IMR-90 (cell line): ENCODE data around the gene PPM1H. TPM values are rescaled to one million over a fixed set of nuclear protein-coding genes. Genes with fewer than 3 reads are reported as not detected.

ENCODE experiments used
- ATAC-seq: fragments of 200-7000 bp; cut with Tn5 transposase; 2 replicates; pipeline ENCODE4 v1.9.1; 2020; ENCODE audit warnings: low read depth, mild to moderate bottlenecking, moderate library complexity
- BruUV-seq: library from RNA; stranded (reverse); fragments of 400-500 nt; replicated peaks from 2 replicates; lab custom pipeline; 2021; lab: Mats Ljungman, UMichigan
- CTCF ChIA-PET: fragments of 300-600 bp; formaldehyde crosslinking; extraction: SDS; loops from one replicate; lab custom pipeline; 2021; ENCODE audit warnings: antibody characterized with exemption; lab: Yijun Ruan, JAX
- POLR2A ChIA-PET: fragments of 300-600 bp; sonication (Branson Sonifier 250); formaldehyde crosslinking; loops from one replicate; lab custom pipeline; 2022; ENCODE audit warnings: antibody characterized with exemption; ENCODE audit not compliant: unreplicated experiment; lab: Charles Lee
- DNase-seq: peaks from one replicate; pipeline ENCODE4 v3.0.0; 2013
- H2AFZ ChIP-seq: replicated peaks from 2 replicates; pipeline ENCODE3; 2013; ENCODE audit warnings: low read length, mild to moderate bottlenecking; ENCODE audit not compliant: poor library complexity
- H2AK5ac ChIP-seq: 2 replicates; pipeline ENCODE4 v1.6.1; 2013; ENCODE audit warnings: low read depth, low read length, inconsistent platforms
- H2AK9ac ChIP-seq: replicated peaks from 2 replicates; pipeline ENCODE3; 2013; ENCODE audit warnings: mild to moderate bottlenecking, low read depth, low read length, moderate library complexity; ENCODE audit not compliant: poor library complexity
- H2BK120ac ChIP-seq: 2 replicates; pipeline ENCODE4 v1.6.1; 2013; ENCODE audit warnings: low read depth, low read length, inconsistent platforms
- H2BK15ac ChIP-seq: 3 replicates; pipeline ENCODE4 v1.6.1; 2013; ENCODE audit warnings: low read depth, low read length, inconsistent platforms
- H2BK20ac ChIP-seq: 2 replicates; pipeline ENCODE4 v1.6.1; 2013; ENCODE audit warnings: low read depth, mild to moderate bottlenecking, inconsistent platforms, low read length, moderate library complexity
- H2BK5ac ChIP-seq: 2 replicates; pipeline ENCODE4 v1.6.1; 2013; ENCODE audit warnings: mild to moderate bottlenecking, low read depth, low read length, inconsistent platforms; ENCODE audit not compliant: poor library complexity, severe bottlenecking
- H3K14ac ChIP-seq: replicated peaks from 2 replicates; pipeline ENCODE4 v1.6.1; 2013; ENCODE audit warnings: low read depth, low read length, inconsistent platforms
- H3K18ac ChIP-seq: 2 replicates; pipeline ENCODE4 v1.6.1; 2013; ENCODE audit warnings: low read depth, low read length, control low read depth
- H3K23ac ChIP-seq: 2 replicates; pipeline ENCODE4 v1.6.1; 2013; ENCODE audit warnings: low read depth, low read length, inconsistent platforms
- H3K27ac ChIP-seq: 2 replicates; pipeline ENCODE4 v1.5.1; 2013; ENCODE audit warnings: mild to moderate bottlenecking, control low read depth, low read length; ENCODE audit not compliant: insufficient read depth
- H3K27me3 ChIP-seq: 2 replicates; pipeline ENCODE4 v1.6.1; 2013; ENCODE audit warnings: low read length; ENCODE audit not compliant: control insufficient read depth, insufficient read depth
- H3K36me3 ChIP-seq: 2 replicates; pipeline ENCODE4 v1.6.1; 2013; ENCODE audit warnings: low read length, mixed read lengths; ENCODE audit not compliant: control insufficient read depth, insufficient read depth
- H3K4ac ChIP-seq: 2 replicates; pipeline ENCODE4 v1.6.1; 2013; ENCODE audit warnings: low read depth, low read length, inconsistent platforms
- H3K4me1 ChIP-seq: 2 replicates; pipeline ENCODE4 v1.6.1; 2013; ENCODE audit warnings: low read length, mixed read lengths; ENCODE audit not compliant: control insufficient read depth, insufficient read depth
- H3K4me2 ChIP-seq: 2 replicates; pipeline ENCODE4 v1.6.1; 2013; ENCODE audit warnings: low read depth, mild to moderate bottlenecking, control low read depth, low read length, moderate library complexity
- H3K4me3 ChIP-seq: 2 replicates; pipeline ENCODE4 v1.5.1; 2013; ENCODE audit warnings: low read depth, mild to moderate bottlenecking, control low read depth, low read length, moderate library complexity; ENCODE audit not compliant: insufficient read depth
- H3K56ac ChIP-seq: 2 replicates; pipeline ENCODE4 v1.6.1; 2013; ENCODE audit warnings: low read length, inconsistent platforms; ENCODE audit not compliant: insufficient read depth; ENCODE audit errors: extremely low read depth
- H3K79me1 ChIP-seq, 2 experiments: 2 replicates each; pipeline ENCODE4 v1.6.1; 2013; ENCODE audit warnings: low read length in 2 of 2, inconsistent platforms in 1 of 2, low read depth in 1 of 2
- H3K9ac ChIP-seq: 2 replicates; pipeline ENCODE4 v1.6.1; 2013; ENCODE audit warnings: low read depth, low read length, control low read depth
- H3K9me1 ChIP-seq: 2 replicates; pipeline ENCODE4 v1.6.1; 2013; ENCODE audit warnings: low read length, inconsistent platforms; ENCODE audit not compliant: insufficient read depth
- H3K9me3 ChIP-seq: 2 replicates; pipeline ENCODE4 v1.6.1; 2013; ENCODE audit warnings: low read length; ENCODE audit not compliant: control insufficient read depth, insufficient read depth
- H4K20me1 ChIP-seq: 2 replicates; pipeline ENCODE4 v1.6.1; 2013; ENCODE audit warnings: low read length, inconsistent platforms; ENCODE audit not compliant: insufficient read depth
- H4K5ac ChIP-seq: 2 replicates; pipeline ENCODE4 v1.6.1; 2013; ENCODE audit warnings: mild to moderate bottlenecking, low read depth, low read length, control low read depth
- H4K8ac ChIP-seq, 2 experiments: 2 replicates each; pipeline ENCODE4 v1.6.1; 2013; ENCODE audit warnings: low read depth in 2 of 2, low read length in 2 of 2, control low read depth in 1 of 2, inconsistent platforms in 1 of 2
- H4K91ac ChIP-seq: 2 replicates; pipeline ENCODE4 v1.6.1; 2013; ENCODE audit warnings: low read depth, low read length, inconsistent platforms; ENCODE audit not compliant: insufficient read depth
- CTCF ChIP-seq: conservative IDR thresholded peaks from 2 replicates; pipeline ENCODE4 v1.5.1; 2012; ENCODE audit warnings: mild to moderate bottlenecking, low read depth, low read length, improper control_type of control experiment
- ELK1 ChIP-seq: fragments of 150-350 bp; IDR thresholded peaks from 2 replicates; pipeline ENCODE4 v1.6.1; 2016; ENCODE audit warnings: low read depth, mild to moderate bottlenecking, low read length, moderate library complexity, borderline replicate concordance
- FOS ChIP-seq: fragments of 150-350 bp; IDR thresholded peaks from 2 replicates; pipeline ENCODE4 v1.6.1; 2016; ENCODE audit warnings: low read depth, low read length
- MXI1 ChIP-seq: IDR thresholded peaks from 2 replicates; pipeline ENCODE4 v1.6.1; 2012; ENCODE audit warnings: low read depth, mild to moderate bottlenecking, low read length, moderate library complexity, borderline replicate concordance
- RCOR1 ChIP-seq: IDR thresholded peaks from 2 replicates; pipeline ENCODE4 v1.6.1; 2012; ENCODE audit warnings: mild to moderate bottlenecking, low read length, improper control_type of control experiment; ENCODE audit not compliant: insufficient replicate concordance
- WGBS, 2 experiments: methylation state at CpG; one replicate each; pipeline versions ENCODE4 v1.1.5 to v1.1.7; 2013; ENCODE audit warnings: missing lambda C conversion rate in 2 of 2; ENCODE audit not compliant: insufficient read length in 1 of 2; ENCODE audit errors: extremely low coverage in 2 of 2; 5-methylcytosine and 5-hydroxymethylcytosine counted together
- dilution Hi-C: fragments of 300-500 bp; cut with HindIII; formaldehyde crosslinking; loops from one replicate; pipeline ENCODE4 v1.14.3; 2018; ENCODE audit warnings: low sequenced_read_pairs; ENCODE audit not compliant: unreplicated experiment
- in situ Hi-C: fragments of 300-500 bp; cut with MboI; formaldehyde crosslinking; loops from 3 replicates; pipeline ENCODE4 v1.14.3; 2019; ENCODE audit warnings: low sequenced_read_pairs, inconsistent platforms, mixed read lengths
- intact Hi-C: fragments of 100-400 bp; cut with micrococcal nuclease; formaldehyde crosslinking; loops from 2 replicates; pipeline ENCODE4 v1.10.0; 2022
- polyA plus RNA-seq, 3 experiments: library from polyadenylated mRNA; depleted of rRNA; stranded (reverse); fragments of >200 nt; gene quantifications; 2 replicates each; pipeline ENCODE4 v1.2.3, GENCODE V29; 2012; ENCODE audit warnings: low replicate concordance in 1 of 3
- total RNA-seq: library from RNA; depleted of rRNA; stranded (reverse); fragments of >200 nt; gene quantifications from 2 replicates; pipeline ENCODE4 v1.2.3, GENCODE V29; 2012

Gene PPM1H
- total and polyA plus RNA-seq, 2 of the 4 experiments (the other 2 are of a cell fraction): 0.14 to 0.18 TPM

DNA sequence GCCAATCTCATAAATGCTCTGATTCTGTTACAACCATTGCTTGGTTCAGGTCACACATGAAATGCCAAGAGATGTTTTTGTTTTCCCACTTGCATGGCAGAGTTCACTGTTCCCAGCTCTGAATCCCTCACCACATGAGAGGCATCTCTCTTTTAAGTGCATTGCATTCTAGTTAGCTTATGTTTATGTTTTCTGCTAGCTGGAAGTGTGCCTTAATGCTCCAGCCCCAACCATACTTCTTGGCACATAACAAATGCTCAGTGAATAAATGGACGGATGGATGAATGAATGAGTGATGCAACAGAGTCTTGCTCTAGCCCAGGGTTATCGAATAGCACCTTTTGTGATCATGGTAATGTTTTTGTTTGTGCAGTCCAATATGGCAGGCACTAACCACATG, 197.3 kb downstream of the PPM1H start:
- POLR2A ChIA-PET: no interaction called here
- Histone ChIP-seq H3K14ac (0 out of 2 replicates have a peak overlapping the region, but pooled peaks have one; percentile 34), H2BK120ac (no peak overlapping the region), H2AK9ac (no peak overlapping the region), H2BK5ac (no peak overlapping the region), H4K5ac (no peak overlapping the region), H3K4ac (no peak overlapping the region), H2AFZ (no peak overlapping the region), H2AK5ac (no peak overlapping the region), H3K9me3 (no peaks in the 10 kb centered on the region), H4K91ac (no peak overlapping the region), H3K36me3 (no peaks in the 10 kb centered on the region), H2BK20ac (no peak overlapping the region), H3K23ac (no peak overlapping the region), H3K27me3 (no peaks in the 10 kb centered on the region; the same call in 1 of the 2 replicates), H4K20me1 (no peaks in the 10 kb centered on the region), H2BK15ac (no peak overlapping the region), H3K56ac (no peak overlapping the region), H3K9ac (no peak overlapping the region), H3K79me1 (no peaks in the 10 kb centered on the region), H3K27ac (no peak overlapping the region), H3K4me2 (no peak overlapping the region), H4K8ac (no peak overlapping the region), H3K4me1 (peaks cover 9% of the 10 kb centered on the region), H3K4me3 (no peak overlapping the region), H3K18ac (no peak overlapping the region), H3K9me1 (peaks cover 10% of the 10 kb centered on the region)
- dilution Hi-C loops: no loop called here
- peak; percentile 28 for ATAC-seq
- DNase-seq: peak; percentile 25
- CTCF ChIA-PET: no interaction called here
- intact Hi-C loops: no loop called here
- no TSS peak for BruUV-seq
- WGBS, 2 experiments: 83% methylated on average over 2 of the region's 2 CpGs; no CpG with 5 or more reads in 1 of the 2 experiments
- no peak for TF ChIP-seq FOS
- TF ChIP-seq CTCF: no peak
- no peak for TF ChIP-seq ELK1
- TF ChIP-seq MXI1: no peak
- TF ChIP-seq RCOR1: no peak
- in situ Hi-C loops: no loop called here
